Caco-2 (cell line): ENCODE measurements around the gene FAM177A1. TPM values are rescaled to one million over a fixed set of nuclear protein-coding genes. Genes with fewer than 3 reads are reported as not detected.

ENCODE experiments used
- BruUV-seq: library from RNA; stranded (reverse); fragments of 400-500 nt; replicated peaks from 2 replicates; lab custom pipeline; 2021; lab: Mats Ljungman, UMichigan
- CTCF ChIA-PET: fragments of 300-600 bp; sonication (Branson Sonifier 250); formaldehyde crosslinking; loops from one replicate; lab custom pipeline; 2022; ENCODE audit warnings: antibody characterized with exemption; lab: Charles Lee
- POLR2A ChIA-PET: fragments of 300-600 bp; sonication (Branson Sonifier 250); formaldehyde crosslinking; loops from one replicate; lab custom pipeline; 2022; ENCODE audit warnings: antibody characterized with exemption; lab: Charles Lee
- DNase-seq, 2 experiments: peaks; one replicate each; pipeline versions ENCODE4 v3.0.0 to v3.0.0-alpha.2; 2020 to 2022
- H3K27me3 ChIP-seq: replicated peaks from 2 replicates; pipeline ENCODE4 v1.6.0; 2011; ENCODE audit warnings: low read length; ENCODE audit not compliant: control insufficient read depth, insufficient read depth
- H3K36me3 ChIP-seq: 2 replicates; pipeline ENCODE4 v1.5.1; 2011; ENCODE audit warnings: low read length; ENCODE audit not compliant: control insufficient read depth, insufficient read depth
- H3K4me1 ChIP-seq: fragments of 250-450 bp; sonication (Bioruptor Pico); 2 replicates; pipeline ENCODE4 v1.5.1; 2020; ENCODE audit warnings: mild to moderate bottlenecking
- H3K4me3 ChIP-seq: 2 replicates; pipeline ENCODE4 v1.5.1; 2011; ENCODE audit warnings: low read depth, mild to moderate bottlenecking, control low read depth, low read length
- H3K9me3 ChIP-seq: fragments of 250-450 bp; sonication (Bioruptor Pico); 2 replicates; pipeline ENCODE4 v1.5.1; 2020; ENCODE audit warnings: mild to moderate bottlenecking, moderate library complexity
- H3K27ac Mint-ChIP-seq: one replicate; pipeline ENCODE4 v1.8.0; 2022; ENCODE audit warnings: mixed read lengths; ENCODE audit not compliant: unreplicated experiment
- H3K27me3 Mint-ChIP-seq: one replicate; pipeline ENCODE4 v1.8.0; 2022; ENCODE audit warnings: mixed read lengths; ENCODE audit not compliant: insufficient read depth, unreplicated experiment
- H3K36me3 Mint-ChIP-seq: one replicate; pipeline ENCODE4 v1.8.0; 2022; ENCODE audit warnings: mild to moderate bottlenecking, mixed read lengths; ENCODE audit not compliant: insufficient read depth, unreplicated experiment
- H3K4me1 Mint-ChIP-seq: one replicate; pipeline ENCODE4 v1.8.0; 2022; ENCODE audit warnings: low read depth, mixed read lengths; ENCODE audit not compliant: unreplicated experiment
- H3K4me3 Mint-ChIP-seq: one replicate; pipeline ENCODE4 v1.8.0; 2022; ENCODE audit warnings: mild to moderate bottlenecking, moderate library complexity, mixed read lengths; ENCODE audit not compliant: unreplicated experiment
- H3K9me3 Mint-ChIP-seq: one replicate; pipeline ENCODE4 v1.8.0; 2022; ENCODE audit warnings: mixed read lengths; ENCODE audit not compliant: unreplicated experiment
- CTCF ChIP-seq, 2 experiments: fragments of 200-600 bp in 1 of 2; IDR thresholded peaks; 1 replicate in 1 of 2; 2 replicates in 1 of 2; pipeline versions ENCODE4 v1.5.1 to v1.8.0; 2011 to 2022; ENCODE audit warnings: antibody characterized with exemption in 1 of 2, control low read depth in 1 of 2, inconsistent platforms in 1 of 2, low read depth in 1 of 2, low read length in 1 of 2, mild to moderate bottlenecking in 1 of 2, moderate library complexity in 1 of 2; ENCODE audit not compliant: insufficient read depth in 1 of 2, severe bottlenecking in 1 of 2, unreplicated experiment in 1 of 2
- intact Hi-C: fragments of 100-400 bp; cut with micrococcal nuclease; formaldehyde crosslinking; loops from one replicate; pipeline ENCODE4 v1.10.0; 2022; ENCODE audit not compliant: unreplicated experiment
- total RNA-seq: library from RNA; stranded (reverse); gene quantifications from 2 replicates; pipeline ENCODE4 v1.2.3, GENCODE V29; 2022

The FAM177A1 gene
- total RNA-seq, 1 experiment from 2014 or later, result 73.6 TPM

- Mint-ChIP-seq H3K27ac (no peak overlapping the region), H3K9me3 (no peaks in the 10 kb centered on the region), H3K36me3 (peaks cover 24% of the 10 kb centered on the region), H3K27me3 (no peaks in the 10 kb centered on the region), H3K4me3 (no peak overlapping the region), H3K4me1 (peaks cover 11% of the 10 kb centered on the region)
- peaks cover 7% of the 10 kb centered on the region; the same call in 1 of the 2 replicates for H3K4me1 ChIP-seq
- no peaks in the 10 kb centered on the region for H3K36me3 ChIP-seq
- H3K9me3 ChIP-seq, result no peaks in the 10 kb centered on the region
- TF ChIP-seq CTCF (IDR thresholded peaks at IDR 0.05; ENCODE audit: insufficient read depth in 1 of 2, low read depth in 1 of 2, low read length in 1 of 2, severe bottlenecking in 1 of 2, unreplicated experiment in 1 of 2), result no peak
- H3K4me3 ChIP-seq, result no peak overlapping the region
- no peak for DNase-seq
- no peaks in the 10 kb centered on the region for H3K27me3 ChIP-seq
- CTCF ChIA-PET, result interaction anchor here (0.6 kb wide), 1 partner anchor 16 kb away, joined by 8 read pairs; no protein-coding TSS in a partner anchor
- BruUV-seq, result no TSS peak
- intact Hi-C loops, result loop anchor here (10.0 kb wide), 1 partner anchor 168 kb away; the partner anchor contains the start of gene BAZ1A
- POLR2A ChIA-PET, result no interaction called here
Measured at GRCh38 chr14:35043046-35043445, 3.0 kb upstream of the FAM177A1 start.

- H3K4me1 Mint-ChIP-seq, result peaks cover 17% of the 10 kb centered on the region
- peak overlapping the region; percentile 98 for H3K27ac Mint-ChIP-seq
- no peaks in the 10 kb centered on the region for H3K9me3 Mint-ChIP-seq
- Histone ChIP-seq H3K4me1 (peaks cover 13% of the 10 kb centered on the region; the same call in 1 of the 2 replicates), H3K36me3 (no peaks in the 10 kb centered on the region), H3K27me3 (no peaks in the 10 kb centered on the region), H3K4me3 (peak overlapping the region; percentile 93), H3K9me3 (no peaks in the 10 kb centered on the region)
- peaks cover 41% of the 10 kb centered on the region for H3K36me3 Mint-ChIP-seq
- intact Hi-C loops, result loop anchor here (10.0 kb wide), 1 partner anchor 170 kb away; the partner anchor contains the start of gene BAZ1A
- ChIA-PET POLR2A (interaction anchor here (0.7 to 2.7 kb wide), 15 partner anchors 8 to 781 kb away, joined by 3 to 35 read pairs (median 4); partner anchors contain the start of genes BAZ1A, BRMS1L, NFKBIA and PPP2R3C), CTCF (interaction anchor here (0.6 to 1.2 kb wide), 3 partner anchors 64 to 86 kb away, joined by 3 to 5 read pairs (median 3); no protein-coding TSS in a partner anchor)
- DNase-seq, result no peak
- TF ChIP-seq CTCF (IDR thresholded peaks at IDR 0.05; ENCODE audit: insufficient read depth in 1 of 2, low read depth in 1 of 2, low read length in 1 of 2, severe bottlenecking in 1 of 2, unreplicated experiment in 1 of 2), result no peak
- H3K4me3 Mint-ChIP-seq, result peak overlapping the region; percentile 90
- TSS peak; percentile 91 for BruUV-seq
- no peaks in the 10 kb centered on the region for H3K27me3 Mint-ChIP-seq
Measured at GRCh38 chr14:35044939-35045797, 904 bp upstream of the FAM177A1 start.

GRCh38 chr14:35045798-35046047 lies 349 bp upstream of the FAM177A1 start:
- Histone ChIP-seq H3K9me3 (no peaks in the 10 kb centered on the region), H3K36me3 (no peaks in the 10 kb centered on the region), H3K4me3 (peak overlapping the region; percentile 93), H3K27me3 (no peaks in the 10 kb centered on the region), H3K4me1 (peaks cover 18% of the 10 kb centered on the region)
- peak overlapping the region; percentile 98 for H3K27ac Mint-ChIP-seq
- ChIA-PET CTCF (interaction anchor here (0.6 to 1.3 kb wide), 4 partner anchors 64 to 172 kb away, joined by 3 to 6 read pairs (median 4); no protein-coding TSS in a partner anchor), POLR2A (interaction anchor here (0.7 to 2.7 kb wide), 16 partner anchors 9 to 780 kb away, joined by 3 to 35 read pairs (median 4); partner anchors contain the start of genes BAZ1A, BRMS1L, NFKBIA and PPP2R3C)
- peak overlapping the region; percentile 90 for H3K4me3 Mint-ChIP-seq
- H3K4me1 Mint-ChIP-seq, result peaks cover 17% of the 10 kb centered on the region
- intact Hi-C loops, result loop anchor here (1.0 to 10.0 kb wide), 5 partner anchors 63 to 359 kb away; partner anchors contain the start of genes BAZ1A, NFKBIA, PRORP and PSMA6
- no peak for TF ChIP-seq CTCF (IDR thresholded peaks at IDR 0.05; ENCODE audit: insufficient read depth in 1 of 2, low read depth in 1 of 2, low read length in 1 of 2, severe bottlenecking in 1 of 2, unreplicated experiment in 1 of 2)
- H3K27me3 Mint-ChIP-seq, result no peaks in the 10 kb centered on the region
- DNase-seq, result no peak
- BruUV-seq, result no TSS peak
- peaks cover 41% of the 10 kb centered on the region for H3K36me3 Mint-ChIP-seq
- H3K9me3 Mint-ChIP-seq, result no peaks in the 10 kb centered on the region
